IMR-90 (cell line): ENCODE data around the gene DSCAML1. TPM values are rescaled to one million over a fixed set of nuclear protein-coding genes. Genes with fewer than 3 reads are reported as not detected.

ENCODE experiments used
- ATAC-seq: fragments of 200-7000 bp; cut with Tn5 transposase; 2 replicates; pipeline ENCODE4 v1.9.1; 2020; ENCODE audit warnings: low read depth, mild to moderate bottlenecking, moderate library complexity
- BruUV-seq: library from RNA; stranded (reverse); fragments of 400-500 nt; replicated peaks from 2 replicates; lab custom pipeline; 2021; lab: Mats Ljungman, UMichigan
- CTCF ChIA-PET: fragments of 300-600 bp; formaldehyde crosslinking; extraction: SDS; loops from one replicate; lab custom pipeline; 2021; ENCODE audit warnings: antibody characterized with exemption; lab: Yijun Ruan, JAX
- POLR2A ChIA-PET: fragments of 300-600 bp; sonication (Branson Sonifier 250); formaldehyde crosslinking; loops from one replicate; lab custom pipeline; 2022; ENCODE audit warnings: antibody characterized with exemption; ENCODE audit not compliant: unreplicated experiment; lab: Charles Lee
- DNase-seq: peaks from one replicate; pipeline ENCODE4 v3.0.0; 2013
- H2AFZ ChIP-seq: replicated peaks from 2 replicates; pipeline ENCODE3; 2013; ENCODE audit warnings: low read length, mild to moderate bottlenecking; ENCODE audit not compliant: poor library complexity
- H2AK5ac ChIP-seq: 2 replicates; pipeline ENCODE4 v1.6.1; 2013; ENCODE audit warnings: low read depth, low read length, inconsistent platforms
- H2AK9ac ChIP-seq: replicated peaks from 2 replicates; pipeline ENCODE3; 2013; ENCODE audit warnings: mild to moderate bottlenecking, low read depth, low read length, moderate library complexity; ENCODE audit not compliant: poor library complexity
- H2BK120ac ChIP-seq: 2 replicates; pipeline ENCODE4 v1.6.1; 2013; ENCODE audit warnings: low read depth, low read length, inconsistent platforms
- H2BK15ac ChIP-seq: 3 replicates; pipeline ENCODE4 v1.6.1; 2013; ENCODE audit warnings: low read depth, low read length, inconsistent platforms
- H2BK20ac ChIP-seq: 2 replicates; pipeline ENCODE4 v1.6.1; 2013; ENCODE audit warnings: low read depth, mild to moderate bottlenecking, inconsistent platforms, low read length, moderate library complexity
- H2BK5ac ChIP-seq: 2 replicates; pipeline ENCODE4 v1.6.1; 2013; ENCODE audit warnings: mild to moderate bottlenecking, low read depth, low read length, inconsistent platforms; ENCODE audit not compliant: poor library complexity, severe bottlenecking
- H3K14ac ChIP-seq: replicated peaks from 2 replicates; pipeline ENCODE4 v1.6.1; 2013; ENCODE audit warnings: low read depth, low read length, inconsistent platforms
- H3K18ac ChIP-seq: 2 replicates; pipeline ENCODE4 v1.6.1; 2013; ENCODE audit warnings: low read depth, low read length, control low read depth
- H3K23ac ChIP-seq: 2 replicates; pipeline ENCODE4 v1.6.1; 2013; ENCODE audit warnings: low read depth, low read length, inconsistent platforms
- H3K27ac ChIP-seq: 2 replicates; pipeline ENCODE4 v1.5.1; 2013; ENCODE audit warnings: mild to moderate bottlenecking, control low read depth, low read length; ENCODE audit not compliant: insufficient read depth
- H3K27me3 ChIP-seq: 2 replicates; pipeline ENCODE4 v1.6.1; 2013; ENCODE audit warnings: low read length; ENCODE audit not compliant: control insufficient read depth, insufficient read depth
- H3K36me3 ChIP-seq: 2 replicates; pipeline ENCODE4 v1.6.1; 2013; ENCODE audit warnings: low read length, mixed read lengths; ENCODE audit not compliant: control insufficient read depth, insufficient read depth
- H3K4ac ChIP-seq: 2 replicates; pipeline ENCODE4 v1.6.1; 2013; ENCODE audit warnings: low read depth, low read length, inconsistent platforms
- H3K4me1 ChIP-seq: 2 replicates; pipeline ENCODE4 v1.6.1; 2013; ENCODE audit warnings: low read length, mixed read lengths; ENCODE audit not compliant: control insufficient read depth, insufficient read depth
- H3K4me2 ChIP-seq: 2 replicates; pipeline ENCODE4 v1.6.1; 2013; ENCODE audit warnings: low read depth, mild to moderate bottlenecking, control low read depth, low read length, moderate library complexity
- H3K4me3 ChIP-seq: 2 replicates; pipeline ENCODE4 v1.5.1; 2013; ENCODE audit warnings: low read depth, mild to moderate bottlenecking, control low read depth, low read length, moderate library complexity; ENCODE audit not compliant: insufficient read depth
- H3K56ac ChIP-seq: 2 replicates; pipeline ENCODE4 v1.6.1; 2013; ENCODE audit warnings: low read length, inconsistent platforms; ENCODE audit not compliant: insufficient read depth; ENCODE audit errors: extremely low read depth
- H3K79me1 ChIP-seq, 2 experiments: 2 replicates each; pipeline ENCODE4 v1.6.1; 2013; ENCODE audit warnings: low read length in 2 of 2, inconsistent platforms in 1 of 2, low read depth in 1 of 2
- H3K9ac ChIP-seq: 2 replicates; pipeline ENCODE4 v1.6.1; 2013; ENCODE audit warnings: low read depth, low read length, control low read depth
- H3K9me1 ChIP-seq: 2 replicates; pipeline ENCODE4 v1.6.1; 2013; ENCODE audit warnings: low read length, inconsistent platforms; ENCODE audit not compliant: insufficient read depth
- H3K9me3 ChIP-seq: 2 replicates; pipeline ENCODE4 v1.6.1; 2013; ENCODE audit warnings: low read length; ENCODE audit not compliant: control insufficient read depth, insufficient read depth
- H4K20me1 ChIP-seq: 2 replicates; pipeline ENCODE4 v1.6.1; 2013; ENCODE audit warnings: low read length, inconsistent platforms; ENCODE audit not compliant: insufficient read depth
- H4K5ac ChIP-seq: 2 replicates; pipeline ENCODE4 v1.6.1; 2013; ENCODE audit warnings: mild to moderate bottlenecking, low read depth, low read length, control low read depth
- H4K8ac ChIP-seq, 2 experiments: 2 replicates each; pipeline ENCODE4 v1.6.1; 2013; ENCODE audit warnings: low read depth in 2 of 2, low read length in 2 of 2, control low read depth in 1 of 2, inconsistent platforms in 1 of 2
- H4K91ac ChIP-seq: 2 replicates; pipeline ENCODE4 v1.6.1; 2013; ENCODE audit warnings: low read depth, low read length, inconsistent platforms; ENCODE audit not compliant: insufficient read depth
- BHLHE40 ChIP-seq: fragments of 150-350 bp; IDR thresholded peaks from 2 replicates; pipeline ENCODE4 v1.6.1; 2016; ENCODE audit warnings: mild to moderate bottlenecking, low read depth, low read length
- CEBPB ChIP-seq: IDR thresholded peaks from 2 replicates; pipeline ENCODE4 v1.6.1; 2012; ENCODE audit warnings: low read depth, low read length, improper control_type of control experiment
- CHD1 ChIP-seq: IDR thresholded peaks from 2 replicates; pipeline ENCODE4 v1.6.1; 2012; ENCODE audit warnings: low read depth, low read length, improper control_type of control experiment
- FOS ChIP-seq: fragments of 150-350 bp; IDR thresholded peaks from 2 replicates; pipeline ENCODE4 v1.6.1; 2016; ENCODE audit warnings: low read depth, low read length
- MAFK ChIP-seq: IDR thresholded peaks from 2 replicates; pipeline ENCODE4 v1.6.1; 2012; ENCODE audit warnings: low read depth, low read length, improper control_type of control experiment
- MAZ ChIP-seq: IDR thresholded peaks from 2 replicates; pipeline ENCODE4 v1.6.1; 2012; ENCODE audit warnings: low read depth, mild to moderate bottlenecking, low read length, improper control_type of control experiment, moderate library complexity, borderline replicate concordance
- MXI1 ChIP-seq: IDR thresholded peaks from 2 replicates; pipeline ENCODE4 v1.6.1; 2012; ENCODE audit warnings: low read depth, mild to moderate bottlenecking, low read length, moderate library complexity, borderline replicate concordance
- NFE2L2 ChIP-seq: fragments of 150-350 bp; IDR thresholded peaks from 2 replicates; pipeline ENCODE4 v1.6.1; 2016; ENCODE audit warnings: low read depth, mild to moderate bottlenecking, low read length
- POLR2A ChIP-seq: IDR thresholded peaks from 2 replicates; pipeline ENCODE4 v1.6.1; 2012; ENCODE audit warnings: mild to moderate bottlenecking, low read depth, low read length
- RAD21 ChIP-seq: IDR thresholded peaks from 2 replicates; pipeline ENCODE4 v1.6.1; 2012; ENCODE audit warnings: low read length, improper control_type of control experiment
- RCOR1 ChIP-seq: IDR thresholded peaks from 2 replicates; pipeline ENCODE4 v1.6.1; 2012; ENCODE audit warnings: mild to moderate bottlenecking, low read length, improper control_type of control experiment; ENCODE audit not compliant: insufficient replicate concordance
- RFX5 ChIP-seq: IDR thresholded peaks from 2 replicates; pipeline ENCODE4 v1.8.0; 2012; ENCODE audit warnings: low read depth, mild to moderate bottlenecking, low read length, moderate library complexity
- SMC3 ChIP-seq: fragments of 150-350 bp; IDR thresholded peaks from 2 replicates; pipeline ENCODE4 v1.6.1; 2016; ENCODE audit warnings: low read depth, mild to moderate bottlenecking, antibody characterized with exemption, low read length, moderate library complexity
- WGBS, 2 experiments: methylation state at CpG; one replicate each; pipeline versions ENCODE4 v1.1.5 to v1.1.7; 2013; ENCODE audit warnings: missing lambda C conversion rate in 2 of 2; ENCODE audit not compliant: insufficient read length in 1 of 2; ENCODE audit errors: extremely low coverage in 2 of 2; 5-methylcytosine and 5-hydroxymethylcytosine counted together
- dilution Hi-C: fragments of 300-500 bp; cut with HindIII; formaldehyde crosslinking; loops from one replicate; pipeline ENCODE4 v1.14.3; 2018; ENCODE audit warnings: low sequenced_read_pairs; ENCODE audit not compliant: unreplicated experiment
- in situ Hi-C: fragments of 300-500 bp; cut with MboI; formaldehyde crosslinking; loops from 3 replicates; pipeline ENCODE4 v1.14.3; 2019; ENCODE audit warnings: low sequenced_read_pairs, inconsistent platforms, mixed read lengths
- intact Hi-C: fragments of 100-400 bp; cut with micrococcal nuclease; formaldehyde crosslinking; loops from 2 replicates; pipeline ENCODE4 v1.10.0; 2022
- polyA plus RNA-seq, 3 experiments: library from polyadenylated mRNA; depleted of rRNA; stranded (reverse); fragments of >200 nt; gene quantifications; 2 replicates each; pipeline ENCODE4 v1.2.3, GENCODE V29; 2012; ENCODE audit warnings: low replicate concordance in 1 of 3
- total RNA-seq: library from RNA; depleted of rRNA; stranded (reverse); fragments of >200 nt; gene quantifications from 2 replicates; pipeline ENCODE4 v1.2.3, GENCODE V29; 2012
- TF ChIP-seq, protein P1 (sequence below): conservative IDR thresholded peaks from 2 replicates; pipeline ENCODE4 v1.5.1; 2012; ENCODE audit warnings: mild to moderate bottlenecking, low read depth, low read length, improper control_type of control experiment
- TF ChIP-seq, protein P2 (sequence below): fragments of 150-350 bp; IDR thresholded peaks from 2 replicates; pipeline ENCODE4 v1.6.1; 2016; ENCODE audit warnings: low read depth, mild to moderate bottlenecking, low read length, moderate library complexity, borderline replicate concordance
- TF ChIP-seq, protein P3 (sequence below): fragments of 150-350 bp; IDR thresholded peaks from 2 replicates; pipeline ENCODE4 v1.6.1; 2017; ENCODE audit warnings: mild to moderate bottlenecking, antibody characterized with exemption, low read length, low read depth

The DSCAML1 gene
- total and polyA plus RNA-seq, 2 of the 4 experiments (the other 2 are of a cell fraction), result not detected

DNA sequence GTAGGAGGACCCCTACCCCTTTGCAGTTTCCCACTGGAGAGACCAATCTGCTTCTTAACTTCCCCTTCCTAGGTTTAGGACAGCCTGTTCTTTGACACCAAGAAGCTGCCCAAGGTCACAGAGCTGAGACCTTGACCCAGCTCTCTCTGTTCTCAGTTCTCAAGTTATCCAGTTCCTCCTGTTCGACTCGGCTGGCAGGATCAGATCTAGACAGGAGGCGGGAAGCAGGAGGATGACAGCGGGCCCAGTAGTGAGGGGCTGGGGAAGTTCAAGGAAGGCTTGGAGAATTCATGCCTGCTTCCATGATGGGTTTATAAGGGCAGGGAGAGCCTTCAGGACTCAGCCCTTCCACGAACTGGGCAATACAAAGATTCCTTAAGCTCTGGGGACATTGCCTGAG, 210.6 kb downstream of the DSCAML1 start:
- H4K8ac ChIP-seq, result no peak overlapping the region
- no TSS peak for BruUV-seq
- intact Hi-C loops (no loop called here), in situ Hi-C loops (no loop called here), dilution Hi-C loops (no loop called here)
- no peak overlapping the region for H2BK5ac ChIP-seq
- no peak overlapping the region for H3K18ac ChIP-seq
- no CpG with 5 or more reads among the region's 5 CpGs for WGBS, 2 experiments
- H2AK9ac ChIP-seq, result no peak overlapping the region
- no peak overlapping the region for H3K56ac ChIP-seq
- H4K91ac ChIP-seq, result no peak overlapping the region
- no peaks in the 10 kb centered on the region for H3K4me1 ChIP-seq
- H4K5ac ChIP-seq, result no peak overlapping the region
- ChIA-PET CTCF (no interaction called here), POLR2A (no interaction called here)
- H2AFZ ChIP-seq, result no peak overlapping the region
- H4K20me1 ChIP-seq, result no peaks in the 10 kb centered on the region
- no peak for DNase-seq
- no peaks in the 10 kb centered on the region for H3K79me1 ChIP-seq
- H3K4me2 ChIP-seq, result no peak overlapping the region
- ATAC-seq, result no peak
- H3K9me3 ChIP-seq, result no peaks in the 10 kb centered on the region
- no peaks in the 10 kb centered on the region for H3K9me1 ChIP-seq
- peaks cover 9% of the 10 kb centered on the region for H3K27me3 ChIP-seq
- no peak overlapping the region for H3K4me3 ChIP-seq
- TF ChIP-seq CEBPB (no peak), SMC3 (no peak), BHLHE40 (no peak), RCOR1 (no peak), RFX5 (no peak), NFE2L2 (no peak), MAZ (no peak), MXI1 (no peak), FOS (no peak), RAD21 (no peak), POLR2A (no peak), CHD1 (no peak), MAFK (no peak)
- TF ChIP-seq, protein P1, sequence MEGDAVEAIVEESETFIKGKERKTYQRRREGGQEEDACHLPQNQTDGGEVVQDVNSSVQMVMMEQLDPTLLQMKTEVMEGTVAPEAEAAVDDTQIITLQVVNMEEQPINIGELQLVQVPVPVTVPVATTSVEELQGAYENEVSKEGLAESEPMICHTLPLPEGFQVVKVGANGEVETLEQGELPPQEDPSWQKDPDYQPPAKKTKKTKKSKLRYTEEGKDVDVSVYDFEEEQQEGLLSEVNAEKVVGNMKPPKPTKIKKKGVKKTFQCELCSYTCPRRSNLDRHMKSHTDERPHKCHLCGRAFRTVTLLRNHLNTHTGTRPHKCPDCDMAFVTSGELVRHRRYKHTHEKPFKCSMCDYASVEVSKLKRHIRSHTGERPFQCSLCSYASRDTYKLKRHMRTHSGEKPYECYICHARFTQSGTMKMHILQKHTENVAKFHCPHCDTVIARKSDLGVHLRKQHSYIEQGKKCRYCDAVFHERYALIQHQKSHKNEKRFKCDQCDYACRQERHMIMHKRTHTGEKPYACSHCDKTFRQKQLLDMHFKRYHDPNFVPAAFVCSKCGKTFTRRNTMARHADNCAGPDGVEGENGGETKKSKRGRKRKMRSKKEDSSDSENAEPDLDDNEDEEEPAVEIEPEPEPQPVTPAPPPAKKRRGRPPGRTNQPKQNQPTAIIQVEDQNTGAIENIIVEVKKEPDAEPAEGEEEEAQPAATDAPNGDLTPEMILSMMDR, result no peak
- TF ChIP-seq, protein P2, sequence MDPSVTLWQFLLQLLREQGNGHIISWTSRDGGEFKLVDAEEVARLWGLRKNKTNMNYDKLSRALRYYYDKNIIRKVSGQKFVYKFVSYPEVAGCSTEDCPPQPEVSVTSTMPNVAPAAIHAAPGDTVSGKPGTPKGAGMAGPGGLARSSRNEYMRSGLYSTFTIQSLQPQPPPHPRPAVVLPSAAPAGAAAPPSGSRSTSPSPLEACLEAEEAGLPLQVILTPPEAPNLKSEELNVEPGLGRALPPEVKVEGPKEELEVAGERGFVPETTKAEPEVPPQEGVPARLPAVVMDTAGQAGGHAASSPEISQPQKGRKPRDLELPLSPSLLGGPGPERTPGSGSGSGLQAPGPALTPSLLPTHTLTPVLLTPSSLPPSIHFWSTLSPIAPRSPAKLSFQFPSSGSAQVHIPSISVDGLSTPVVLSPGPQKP, result no peak
- TF ChIP-seq, protein P3, sequence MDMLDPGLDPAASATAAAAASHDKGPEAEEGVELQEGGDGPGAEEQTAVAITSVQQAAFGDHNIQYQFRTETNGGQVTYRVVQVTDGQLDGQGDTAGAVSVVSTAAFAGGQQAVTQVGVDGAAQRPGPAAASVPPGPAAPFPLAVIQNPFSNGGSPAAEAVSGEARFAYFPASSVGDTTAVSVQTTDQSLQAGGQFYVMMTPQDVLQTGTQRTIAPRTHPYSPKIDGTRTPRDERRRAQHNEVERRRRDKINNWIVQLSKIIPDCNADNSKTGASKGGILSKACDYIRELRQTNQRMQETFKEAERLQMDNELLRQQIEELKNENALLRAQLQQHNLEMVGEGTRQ, result no peak
- no peak overlapping the region for H2BK15ac ChIP-seq
- H3K9ac ChIP-seq, result no peak overlapping the region
- no peaks in the 10 kb centered on the region for H3K36me3 ChIP-seq
- H3K27ac ChIP-seq, result no peak overlapping the region
- H2AK5ac ChIP-seq, result no peak overlapping the region
- H3K23ac ChIP-seq, result no peak overlapping the region
- no peak overlapping the region for H3K4ac ChIP-seq
- H3K14ac ChIP-seq, result no peak overlapping the region
- H2BK120ac ChIP-seq, result no peak overlapping the region
- H2BK20ac ChIP-seq, result no peak overlapping the region
